WTC11 (cell line): ENCODE data around the gene ARFIP1. TPM values are rescaled to one million over a fixed set of nuclear protein-coding genes. Genes with fewer than 3 reads are reported as not detected.

ENCODE experiments used
- ATAC-seq: fragments of 200-7000 bp; cut with Tn5 transposase; 2 replicates; pipeline ENCODE4 v1.10.0; 2021; ENCODE audit warnings: mild to moderate bottlenecking, moderate library complexity
- CTCF ChIA-PET: fragments of 300-600 bp; sonication (Branson Sonifier 250); formaldehyde crosslinking; loops from one replicate; lab custom pipeline; 2021; ENCODE audit warnings: antibody characterized with exemption; lab: Charles Lee
- POLR2A ChIA-PET: fragments of 350-600 bp; sonication (Branson Sonifier 250); formaldehyde crosslinking; loops from one replicate; lab custom pipeline; 2021; ENCODE audit warnings: antibody characterized with exemption; lab: Charles Lee
- DNase-seq: peaks from one replicate; pipeline ENCODE4 v3.0.0; 2021; ENCODE audit warnings: low spot score
- H3K27ac Mint-ChIP-seq: 2 replicates; pipeline ENCODE4 v1.8.0; 2021; ENCODE audit warnings: mixed read lengths
- H3K27me3 Mint-ChIP-seq: 2 replicates; pipeline ENCODE4 v1.8.0; 2021; ENCODE audit warnings: low read depth, mild to moderate bottlenecking, moderate library complexity, mixed read lengths
- H3K36me3 Mint-ChIP-seq: 2 replicates; pipeline ENCODE4 v1.8.0; 2021; ENCODE audit warnings: mixed read lengths
- H3K4me1 Mint-ChIP-seq: 2 replicates; pipeline ENCODE4 v1.8.0; 2022; ENCODE audit warnings: mixed read lengths
- H3K4me3 Mint-ChIP-seq: 2 replicates; pipeline ENCODE4 v1.8.0; 2021; ENCODE audit warnings: mild to moderate bottlenecking, moderate library complexity, mixed read lengths
- H3K9me3 Mint-ChIP-seq: 2 replicates; pipeline ENCODE4 v1.8.0; 2021; ENCODE audit warnings: mixed read lengths
- ELF4 ChIP-seq: sonication (generic); formaldehyde crosslinking; IDR thresholded peaks from 2 replicates; pipeline ENCODE4 v1.8.1; 2022; ENCODE audit warnings: low read depth, mild to moderate bottlenecking, moderate library complexity, missing genetic modification reagents
- ESRRA ChIP-seq: sonication (generic); formaldehyde crosslinking; IDR thresholded peaks from 2 replicates; pipeline ENCODE4 v1.8.1; 2022; ENCODE audit warnings: mild to moderate bottlenecking, missing genetic modification reagents, borderline replicate concordance
- GABPB1 ChIP-seq: sonication (generic); formaldehyde crosslinking; IDR thresholded peaks from 2 replicates; pipeline ENCODE4 v1.8.1; 2023; ENCODE audit warnings: mild to moderate bottlenecking, missing genetic modification reagents
- GTF2I ChIP-seq: fragments of 250-450 bp; sonication (Bioruptor Pico); conservative IDR thresholded peaks from 2 replicates; pipeline ENCODE4 v1.4.0; 2021; ENCODE audit warnings: mild to moderate bottlenecking
- HMGA2 ChIP-seq: fragments of 250-450 bp; sonication (Bioruptor Pico); IDR thresholded peaks from 2 replicates; pipeline ENCODE4 v1.4.0; 2021; ENCODE audit warnings: mild to moderate bottlenecking, moderate library complexity
- IRF2 ChIP-seq: sonication (generic); formaldehyde crosslinking; IDR thresholded peaks from 2 replicates; pipeline ENCODE4 v1.8.0; 2022; ENCODE audit warnings: low read depth, missing genetic modification reagents, borderline replicate concordance
- ZNF121 ChIP-seq: sonication (generic); formaldehyde crosslinking; IDR thresholded peaks from 2 replicates; pipeline ENCODE4 v1.8.0; 2023; ENCODE audit warnings: missing genetic modification reagents
- ZNF416 ChIP-seq: fragments of 250-450 bp; sonication (Bioruptor Pico); IDR thresholded peaks from 2 replicates; pipeline ENCODE4 v1.9.0; 2021; ENCODE audit warnings: mild to moderate bottlenecking, inconsistent platforms
- ZNF671 ChIP-seq: fragments of 250-450 bp; sonication (Bioruptor Pico); IDR thresholded peaks from 2 replicates; pipeline ENCODE4 v1.8.0; 2021; ENCODE audit warnings: mild to moderate bottlenecking
- total RNA-seq: library from RNA; stranded (reverse); gene quantifications from 3 replicates; pipeline ENCODE4 v1.2.3, GENCODE V29; 2021
- TF ChIP-seq, protein P1 (sequence below): fragments of 250-450 bp; sonication (Bioruptor Pico); conservative IDR thresholded peaks from 2 replicates; pipeline ENCODE4 v1.9.0; 2021; ENCODE audit warnings: mild to moderate bottlenecking
- TF ChIP-seq, protein P2 (sequence below): sonication (generic); formaldehyde crosslinking; IDR thresholded peaks from 2 replicates; pipeline ENCODE4 v1.8.0; 2022; ENCODE audit warnings: mild to moderate bottlenecking, missing genetic modification reagents
- TF ChIP-seq, protein P3 (sequence below): sonication (generic); formaldehyde crosslinking; conservative IDR thresholded peaks from 2 replicates; pipeline ENCODE4 v1.8.1; 2023; ENCODE audit warnings: mild to moderate bottlenecking, low read depth, missing genetic modification reagents, moderate library complexity
- TF ChIP-seq, protein P4 (sequence below): fragments of 200-600 bp; IDR thresholded peaks from 2 replicates; pipeline ENCODE4 v1.8.0; 2022; ENCODE audit warnings: antibody characterized with exemption
- TF ChIP-seq, protein P5 (sequence below): sonication (generic); formaldehyde crosslinking; IDR thresholded peaks from 2 replicates; pipeline ENCODE4 v1.8.1; 2022; ENCODE audit warnings: low read depth, mild to moderate bottlenecking, moderate library complexity, missing genetic modification reagents, borderline replicate concordance
- TF ChIP-seq, protein P6 (sequence below): fragments of 250-450 bp; sonication (Bioruptor Pico); IDR thresholded peaks from 2 replicates; pipeline ENCODE4 v1.9.0; 2021; ENCODE audit warnings: moderate library complexity, mild to moderate bottlenecking, inconsistent platforms, borderline replicate concordance
- TF ChIP-seq, protein P7 (sequence below): sonication (generic); formaldehyde crosslinking; IDR thresholded peaks from 2 replicates; pipeline ENCODE4 v1.8.0; 2023; ENCODE audit warnings: missing genetic modification reagents
- TF ChIP-seq, protein P8 (sequence below): sonication (generic); formaldehyde crosslinking; IDR thresholded peaks from 2 replicates; pipeline ENCODE4 v1.8.0; 2023; ENCODE audit warnings: mild to moderate bottlenecking, missing genetic modification reagents

The ARFIP1 gene
- total RNA-seq, 1 experiment from 2014 or later = 35.3 TPM

DNA sequence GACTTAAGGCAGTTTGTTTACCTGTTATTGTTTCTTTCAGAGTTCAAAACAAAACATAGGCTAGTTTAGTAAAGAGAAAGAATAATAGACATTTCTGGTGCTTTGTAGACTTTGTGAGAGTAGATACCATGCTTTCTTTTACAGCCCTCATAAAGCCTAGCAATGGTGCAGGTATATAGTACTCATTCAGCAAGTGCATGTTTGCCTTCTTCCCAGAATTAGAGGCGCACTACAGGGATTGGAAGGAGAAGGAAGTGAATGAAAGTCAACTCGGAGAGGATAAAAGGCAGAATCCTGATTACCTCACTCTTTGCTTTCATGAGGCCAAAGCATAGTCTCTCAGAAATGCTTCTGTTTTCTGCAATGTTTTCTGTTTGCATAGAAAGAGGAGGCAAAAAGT, 113.2 kb downstream of the ARFIP1 start:
- H3K4me1 Mint-ChIP-seq = peaks cover 15% of the 10 kb centered on the region
- no peak for ATAC-seq
- POLR2A ChIA-PET = no interaction called here

DNA sequence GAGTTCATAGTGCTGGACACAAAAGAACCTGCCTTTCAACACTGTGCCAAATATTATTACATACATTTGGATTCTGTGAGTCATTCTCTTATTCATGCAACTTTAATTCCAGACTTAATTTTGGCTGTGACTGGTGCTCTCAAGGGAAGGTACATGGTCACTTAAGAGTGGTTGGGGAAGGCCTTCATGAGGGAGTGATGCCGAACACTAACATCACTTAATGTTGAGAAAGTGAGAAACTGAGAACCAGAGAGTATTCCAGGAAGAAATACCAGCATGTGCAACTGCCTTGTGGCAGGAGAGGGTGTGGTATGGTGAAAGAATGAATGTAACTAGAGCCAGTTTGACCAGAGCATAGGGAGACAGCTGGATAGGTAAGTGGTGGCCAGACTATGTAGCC, 114.9 kb downstream of the ARFIP1 start:
- TF ChIP-seq, protein P1, sequence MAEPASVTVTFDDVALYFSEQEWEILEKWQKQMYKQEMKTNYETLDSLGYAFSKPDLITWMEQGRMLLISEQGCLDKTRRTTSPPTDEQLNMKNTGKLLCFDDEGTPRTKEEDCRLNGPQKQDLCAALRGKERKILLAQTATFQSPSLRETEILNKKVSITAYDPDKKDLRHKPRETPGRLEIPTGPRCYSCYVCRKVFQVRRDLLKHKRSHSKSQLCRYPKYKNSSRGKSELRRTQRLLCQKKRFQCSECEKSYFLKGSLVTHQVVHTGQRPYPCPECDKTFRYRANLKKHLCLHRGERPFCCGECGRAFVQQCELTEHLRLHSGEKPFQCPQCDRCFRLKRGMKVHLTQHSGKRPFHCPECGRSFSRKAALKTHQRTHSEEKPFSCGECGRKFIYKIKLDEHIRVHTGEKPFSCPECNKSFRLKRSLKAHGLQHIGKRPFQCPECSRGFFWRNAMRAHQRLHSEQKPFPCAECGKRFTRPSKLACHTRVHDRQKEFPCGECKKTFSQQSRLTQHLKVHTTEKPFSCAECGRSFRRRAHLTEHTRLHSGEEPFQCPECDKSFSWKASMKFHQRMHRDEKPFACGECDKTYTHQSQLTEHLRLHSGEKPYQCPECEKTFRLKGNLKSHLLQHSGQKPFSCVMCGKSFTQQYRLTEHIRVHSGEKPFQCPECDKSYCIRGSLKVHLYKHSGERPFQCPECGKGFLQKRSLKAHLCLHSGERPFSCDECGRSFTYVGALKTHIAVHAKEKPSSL (CRISPR knock-in tag) = no peak
- TF ChIP-seq, protein P2, sequence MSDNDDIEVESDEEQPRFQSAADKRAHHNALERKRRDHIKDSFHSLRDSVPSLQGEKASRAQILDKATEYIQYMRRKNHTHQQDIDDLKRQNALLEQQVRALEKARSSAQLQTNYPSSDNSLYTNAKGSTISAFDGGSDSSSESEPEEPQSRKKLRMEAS = no peak
- no peak for TF ChIP-seq GTF2I (CRISPR knock-in tag)
- TF ChIP-seq ZNF121 (CRISPR knock-in tag) = no peak
- TF ChIP-seq ELF4 = no peak
- no peak for TF ChIP-seq HMGA2
- no peak for TF ChIP-seq GABPB1 (CRISPR knock-in tag)
- TF ChIP-seq ZNF416 (CRISPR knock-in tag) = no peak
- TF ChIP-seq, protein P3, sequence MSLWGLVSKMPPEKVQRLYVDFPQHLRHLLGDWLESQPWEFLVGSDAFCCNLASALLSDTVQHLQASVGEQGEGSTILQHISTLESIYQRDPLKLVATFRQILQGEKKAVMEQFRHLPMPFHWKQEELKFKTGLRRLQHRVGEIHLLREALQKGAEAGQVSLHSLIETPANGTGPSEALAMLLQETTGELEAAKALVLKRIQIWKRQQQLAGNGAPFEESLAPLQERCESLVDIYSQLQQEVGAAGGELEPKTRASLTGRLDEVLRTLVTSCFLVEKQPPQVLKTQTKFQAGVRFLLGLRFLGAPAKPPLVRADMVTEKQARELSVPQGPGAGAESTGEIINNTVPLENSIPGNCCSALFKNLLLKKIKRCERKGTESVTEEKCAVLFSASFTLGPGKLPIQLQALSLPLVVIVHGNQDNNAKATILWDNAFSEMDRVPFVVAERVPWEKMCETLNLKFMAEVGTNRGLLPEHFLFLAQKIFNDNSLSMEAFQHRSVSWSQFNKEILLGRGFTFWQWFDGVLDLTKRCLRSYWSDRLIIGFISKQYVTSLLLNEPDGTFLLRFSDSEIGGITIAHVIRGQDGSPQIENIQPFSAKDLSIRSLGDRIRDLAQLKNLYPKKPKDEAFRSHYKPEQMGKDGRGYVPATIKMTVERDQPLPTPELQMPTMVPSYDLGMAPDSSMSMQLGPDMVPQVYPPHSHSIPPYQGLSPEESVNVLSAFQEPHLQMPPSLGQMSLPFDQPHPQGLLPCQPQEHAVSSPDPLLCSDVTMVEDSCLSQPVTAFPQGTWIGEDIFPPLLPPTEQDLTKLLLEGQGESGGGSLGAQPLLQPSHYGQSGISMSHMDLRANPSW (CRISPR knock-in tag) = no peak
- no peak for TF ChIP-seq ESRRA (CRISPR knock-in tag)
- TF ChIP-seq, protein P4, sequence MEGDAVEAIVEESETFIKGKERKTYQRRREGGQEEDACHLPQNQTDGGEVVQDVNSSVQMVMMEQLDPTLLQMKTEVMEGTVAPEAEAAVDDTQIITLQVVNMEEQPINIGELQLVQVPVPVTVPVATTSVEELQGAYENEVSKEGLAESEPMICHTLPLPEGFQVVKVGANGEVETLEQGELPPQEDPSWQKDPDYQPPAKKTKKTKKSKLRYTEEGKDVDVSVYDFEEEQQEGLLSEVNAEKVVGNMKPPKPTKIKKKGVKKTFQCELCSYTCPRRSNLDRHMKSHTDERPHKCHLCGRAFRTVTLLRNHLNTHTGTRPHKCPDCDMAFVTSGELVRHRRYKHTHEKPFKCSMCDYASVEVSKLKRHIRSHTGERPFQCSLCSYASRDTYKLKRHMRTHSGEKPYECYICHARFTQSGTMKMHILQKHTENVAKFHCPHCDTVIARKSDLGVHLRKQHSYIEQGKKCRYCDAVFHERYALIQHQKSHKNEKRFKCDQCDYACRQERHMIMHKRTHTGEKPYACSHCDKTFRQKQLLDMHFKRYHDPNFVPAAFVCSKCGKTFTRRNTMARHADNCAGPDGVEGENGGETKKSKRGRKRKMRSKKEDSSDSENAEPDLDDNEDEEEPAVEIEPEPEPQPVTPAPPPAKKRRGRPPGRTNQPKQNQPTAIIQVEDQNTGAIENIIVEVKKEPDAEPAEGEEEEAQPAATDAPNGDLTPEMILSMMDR = no peak
- TF ChIP-seq, protein P5, sequence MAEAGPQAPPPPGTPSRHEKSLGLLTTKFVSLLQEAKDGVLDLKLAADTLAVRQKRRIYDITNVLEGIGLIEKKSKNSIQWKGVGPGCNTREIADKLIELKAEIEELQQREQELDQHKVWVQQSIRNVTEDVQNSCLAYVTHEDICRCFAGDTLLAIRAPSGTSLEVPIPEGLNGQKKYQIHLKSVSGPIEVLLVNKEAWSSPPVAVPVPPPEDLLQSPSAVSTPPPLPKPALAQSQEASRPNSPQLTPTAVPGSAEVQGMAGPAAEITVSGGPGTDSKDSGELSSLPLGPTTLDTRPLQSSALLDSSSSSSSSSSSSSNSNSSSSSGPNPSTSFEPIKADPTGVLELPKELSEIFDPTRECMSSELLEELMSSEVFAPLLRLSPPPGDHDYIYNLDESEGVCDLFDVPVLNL (CRISPR knock-in tag) = no peak
- TF ChIP-seq, protein P6, sequence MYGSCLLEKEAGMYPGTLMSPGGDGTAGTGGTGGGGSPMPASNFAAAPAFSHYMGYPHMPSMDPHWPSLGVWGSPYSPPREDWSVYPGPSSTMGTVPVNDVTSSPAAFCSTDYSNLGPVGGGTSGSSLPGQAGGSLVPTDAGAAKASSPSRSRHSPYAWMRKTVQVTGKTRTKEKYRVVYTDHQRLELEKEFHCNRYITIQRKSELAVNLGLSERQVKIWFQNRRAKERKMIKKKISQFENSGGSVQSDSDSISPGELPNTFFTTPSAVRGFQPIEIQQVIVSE (CRISPR knock-in tag) = no peak
- TF ChIP-seq ZNF671 (CRISPR knock-in tag) = no peak
- no peak for TF ChIP-seq IRF2
- H3K4me1 Mint-ChIP-seq = peaks cover 18% of the 10 kb centered on the region
- no peak for DNase-seq
- POLR2A ChIA-PET = no interaction called here
- peaks cover 13% of the 10 kb centered on the region for H3K36me3 Mint-ChIP-seq
- H3K9me3 Mint-ChIP-seq = no peaks in the 10 kb centered on the region
- CTCF ChIA-PET = no interaction called here
- no peak overlapping the region for H3K27ac Mint-ChIP-seq
- H3K4me3 Mint-ChIP-seq = no peak overlapping the region
- ATAC-seq = no peak
- no peaks in the 10 kb centered on the region for H3K27me3 Mint-ChIP-seq

More for the DNA sequence above, 113.2 kb downstream of the ARFIP1 start:
- Mint-ChIP-seq H3K36me3 (peaks cover 16% of the 10 kb centered on the region), H3K27me3 (no peaks in the 10 kb centered on the region), H3K9me3 (no peaks in the 10 kb centered on the region), H3K27ac (peak overlapping the region; percentile 82), H3K4me3 (no peak overlapping the region)
- TF ChIP-seq, protein P7, sequence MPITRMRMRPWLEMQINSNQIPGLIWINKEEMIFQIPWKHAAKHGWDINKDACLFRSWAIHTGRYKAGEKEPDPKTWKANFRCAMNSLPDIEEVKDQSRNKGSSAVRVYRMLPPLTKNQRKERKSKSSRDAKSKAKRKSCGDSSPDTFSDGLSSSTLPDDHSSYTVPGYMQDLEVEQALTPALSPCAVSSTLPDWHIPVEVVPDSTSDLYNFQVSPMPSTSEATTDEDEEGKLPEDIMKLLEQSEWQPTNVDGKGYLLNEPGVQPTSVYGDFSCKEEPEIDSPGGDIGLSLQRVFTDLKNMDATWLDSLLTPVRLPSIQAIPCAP (CRISPR knock-in tag) = no peak
- TF ChIP-seq, protein P8, sequence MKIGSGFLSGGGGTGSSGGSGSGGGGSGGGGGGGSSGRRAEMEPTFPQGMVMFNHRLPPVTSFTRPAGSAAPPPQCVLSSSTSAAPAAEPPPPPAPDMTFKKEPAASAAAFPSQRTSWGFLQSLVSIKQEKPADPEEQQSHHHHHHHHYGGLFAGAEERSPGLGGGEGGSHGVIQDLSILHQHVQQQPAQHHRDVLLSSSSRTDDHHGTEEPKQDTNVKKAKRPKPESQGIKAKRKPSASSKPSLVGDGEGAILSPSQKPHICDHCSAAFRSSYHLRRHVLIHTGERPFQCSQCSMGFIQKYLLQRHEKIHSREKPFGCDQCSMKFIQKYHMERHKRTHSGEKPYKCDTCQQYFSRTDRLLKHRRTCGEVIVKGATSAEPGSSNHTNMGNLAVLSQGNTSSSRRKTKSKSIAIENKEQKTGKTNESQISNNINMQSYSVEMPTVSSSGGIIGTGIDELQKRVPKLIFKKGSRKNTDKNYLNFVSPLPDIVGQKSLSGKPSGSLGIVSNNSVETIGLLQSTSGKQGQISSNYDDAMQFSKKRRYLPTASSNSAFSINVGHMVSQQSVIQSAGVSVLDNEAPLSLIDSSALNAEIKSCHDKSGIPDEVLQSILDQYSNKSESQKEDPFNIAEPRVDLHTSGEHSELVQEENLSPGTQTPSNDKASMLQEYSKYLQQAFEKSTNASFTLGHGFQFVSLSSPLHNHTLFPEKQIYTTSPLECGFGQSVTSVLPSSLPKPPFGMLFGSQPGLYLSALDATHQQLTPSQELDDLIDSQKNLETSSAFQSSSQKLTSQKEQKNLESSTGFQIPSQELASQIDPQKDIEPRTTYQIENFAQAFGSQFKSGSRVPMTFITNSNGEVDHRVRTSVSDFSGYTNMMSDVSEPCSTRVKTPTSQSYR = no peak
- DNase-seq = no peak
- CTCF ChIA-PET = no interaction called here
